ENCODE results near the gene C1orf210.

DNA sequence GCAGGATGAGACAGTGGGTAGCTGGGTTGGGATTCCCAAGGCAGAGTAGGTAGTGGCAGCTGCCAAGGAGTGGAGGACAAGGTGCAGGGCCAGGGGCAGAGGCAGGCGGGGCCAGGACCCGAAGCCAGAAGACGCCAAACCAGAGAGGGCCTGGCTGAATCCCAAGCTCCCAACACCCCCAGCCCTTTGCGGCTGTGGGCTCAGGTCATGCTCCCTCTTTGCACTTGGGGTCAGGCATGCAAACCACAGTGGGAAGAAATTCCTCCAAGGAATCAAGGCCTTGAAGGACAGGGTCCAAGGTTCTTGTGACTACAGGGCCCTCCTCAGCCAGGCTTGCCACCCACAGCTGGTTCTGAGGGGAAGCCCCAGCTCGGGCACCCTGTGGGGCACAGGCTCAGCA is 6.2 kb downstream of the C1orf210 start:
- TF ChIP-seq, protein P1, sequence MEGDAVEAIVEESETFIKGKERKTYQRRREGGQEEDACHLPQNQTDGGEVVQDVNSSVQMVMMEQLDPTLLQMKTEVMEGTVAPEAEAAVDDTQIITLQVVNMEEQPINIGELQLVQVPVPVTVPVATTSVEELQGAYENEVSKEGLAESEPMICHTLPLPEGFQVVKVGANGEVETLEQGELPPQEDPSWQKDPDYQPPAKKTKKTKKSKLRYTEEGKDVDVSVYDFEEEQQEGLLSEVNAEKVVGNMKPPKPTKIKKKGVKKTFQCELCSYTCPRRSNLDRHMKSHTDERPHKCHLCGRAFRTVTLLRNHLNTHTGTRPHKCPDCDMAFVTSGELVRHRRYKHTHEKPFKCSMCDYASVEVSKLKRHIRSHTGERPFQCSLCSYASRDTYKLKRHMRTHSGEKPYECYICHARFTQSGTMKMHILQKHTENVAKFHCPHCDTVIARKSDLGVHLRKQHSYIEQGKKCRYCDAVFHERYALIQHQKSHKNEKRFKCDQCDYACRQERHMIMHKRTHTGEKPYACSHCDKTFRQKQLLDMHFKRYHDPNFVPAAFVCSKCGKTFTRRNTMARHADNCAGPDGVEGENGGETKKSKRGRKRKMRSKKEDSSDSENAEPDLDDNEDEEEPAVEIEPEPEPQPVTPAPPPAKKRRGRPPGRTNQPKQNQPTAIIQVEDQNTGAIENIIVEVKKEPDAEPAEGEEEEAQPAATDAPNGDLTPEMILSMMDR (IDR thresholded peaks at IDR 0.05): no peak
- TF ChIP-seq EP300 (IDR thresholded peaks at IDR 0.05): no peak
- no peak for TF ChIP-seq NR3C1 (IDR thresholded peaks at IDR 0.05)
- no peak for TF ChIP-seq PBX3 (IDR thresholded peaks at IDR 0.05)
- no peak for TF ChIP-seq MYC (IDR thresholded peaks at IDR 0.05; ENCODE audit: borderline replicate concordance, low read length)
- TF ChIP-seq RFX5 (IDR thresholded peaks at IDR 0.05): no peak
- TF ChIP-seq ZNF302 (CRISPR knock-in tag; IDR thresholded peaks at IDR 0.05): no peak
- TF ChIP-seq CEBPB (IDR thresholded peaks at IDR 0.05): no peak
- no peak for TF ChIP-seq JUN (IDR thresholded peaks at IDR 0.05)
- TF ChIP-seq, protein P2, sequence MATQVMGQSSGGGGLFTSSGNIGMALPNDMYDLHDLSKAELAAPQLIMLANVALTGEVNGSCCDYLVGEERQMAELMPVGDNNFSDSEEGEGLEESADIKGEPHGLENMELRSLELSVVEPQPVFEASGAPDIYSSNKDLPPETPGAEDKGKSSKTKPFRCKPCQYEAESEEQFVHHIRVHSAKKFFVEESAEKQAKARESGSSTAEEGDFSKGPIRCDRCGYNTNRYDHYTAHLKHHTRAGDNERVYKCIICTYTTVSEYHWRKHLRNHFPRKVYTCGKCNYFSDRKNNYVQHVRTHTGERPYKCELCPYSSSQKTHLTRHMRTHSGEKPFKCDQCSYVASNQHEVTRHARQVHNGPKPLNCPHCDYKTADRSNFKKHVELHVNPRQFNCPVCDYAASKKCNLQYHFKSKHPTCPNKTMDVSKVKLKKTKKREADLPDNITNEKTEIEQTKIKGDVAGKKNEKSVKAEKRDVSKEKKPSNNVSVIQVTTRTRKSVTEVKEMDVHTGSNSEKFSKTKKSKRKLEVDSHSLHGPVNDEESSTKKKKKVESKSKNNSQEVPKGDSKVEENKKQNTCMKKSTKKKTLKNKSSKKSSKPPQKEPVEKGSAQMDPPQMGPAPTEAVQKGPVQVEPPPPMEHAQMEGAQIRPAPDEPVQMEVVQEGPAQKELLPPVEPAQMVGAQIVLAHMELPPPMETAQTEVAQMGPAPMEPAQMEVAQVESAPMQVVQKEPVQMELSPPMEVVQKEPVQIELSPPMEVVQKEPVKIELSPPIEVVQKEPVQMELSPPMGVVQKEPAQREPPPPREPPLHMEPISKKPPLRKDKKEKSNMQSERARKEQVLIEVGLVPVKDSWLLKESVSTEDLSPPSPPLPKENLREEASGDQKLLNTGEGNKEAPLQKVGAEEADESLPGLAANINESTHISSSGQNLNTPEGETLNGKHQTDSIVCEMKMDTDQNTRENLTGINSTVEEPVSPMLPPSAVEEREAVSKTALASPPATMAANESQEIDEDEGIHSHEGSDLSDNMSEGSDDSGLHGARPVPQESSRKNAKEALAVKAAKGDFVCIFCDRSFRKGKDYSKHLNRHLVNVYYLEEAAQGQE (IDR thresholded peaks at IDR 0.05): no peak
- no peak for TF ChIP-seq POLR2A (IDR thresholded peaks at IDR 0.05; ENCODE audit: low read length)
- TF ChIP-seq CHD2 (IDR thresholded peaks at IDR 0.05; ENCODE audit: low read length, partially characterized antibody): no peak
- TF ChIP-seq CHD4 (IDR thresholded peaks at IDR 0.05; ENCODE audit: borderline replicate concordance): no peak
- no peak for TF ChIP-seq MAFK (IDR thresholded peaks at IDR 0.05; ENCODE audit: partially characterized antibody)
